ENCODE results near the gene SYNE1. TPM values are rescaled to one million over a fixed set of nuclear protein-coding genes. Genes with fewer than 3 reads are reported as not detected.

Gene SYNE1
- total RNA-seq, 4 donors from 2014 or later, result 7.4 to 66.4 (median 20.7) TPM

DNA sequence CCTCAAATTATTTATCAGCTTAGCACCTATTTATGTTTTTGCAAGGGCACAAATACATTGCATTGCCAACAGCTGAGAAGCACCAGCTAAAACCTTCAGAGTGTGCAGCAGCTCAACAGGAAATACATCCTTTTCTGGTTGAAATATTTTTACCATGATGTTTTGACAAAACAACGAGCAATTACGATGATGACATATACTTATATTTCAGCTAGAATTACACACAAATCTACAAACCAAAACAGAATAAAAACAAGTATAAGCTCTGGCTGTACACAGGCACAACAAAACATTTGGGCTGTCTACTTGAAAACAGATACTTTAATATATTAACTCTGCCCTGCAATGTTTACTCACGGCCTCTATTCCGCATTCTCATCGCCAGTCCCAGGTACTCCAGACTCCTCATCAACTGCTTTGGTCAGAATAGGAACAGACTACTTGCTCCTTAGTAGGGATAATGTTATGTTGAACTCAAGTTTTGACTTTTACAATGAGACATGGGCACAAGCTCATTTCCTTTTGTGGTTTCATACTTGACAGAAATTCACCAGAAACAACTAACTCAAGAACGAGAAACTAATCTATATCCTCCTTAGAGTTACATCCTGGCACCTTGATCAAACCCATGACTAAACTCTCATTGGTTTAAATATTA lies 452.1 kb downstream of the SYNE1 start:
- intact Hi-C loops (cut with DNase I), result no loop called here
- H3K4me1 ChIP-seq, result peaks cover 0 to 2% (median 0%) of the 10 kb centered on the region in 3 donors
- 56 to 64% methylated on average over 6 of the region's 6 CpGs for WGBS, 2 donors
- no peak for DNase-seq
- H3K9me3 ChIP-seq, result no peaks in the 10 kb centered on the region
- peaks cover 0 to 4% (median 0%) of the 10 kb centered on the region in 3 donors for H3K36me3 ChIP-seq
- H3K27ac ChIP-seq, result peak overlapping the region in 2 of 4 donors; percentile 44 to 60
- H3K4me3 ChIP-seq, result peak overlapping the region in 1 of 4 donors; percentile 25
- H3K27me3 ChIP-seq, result no peaks in the 10 kb centered on the region
- TF ChIP-seq, protein P1, sequence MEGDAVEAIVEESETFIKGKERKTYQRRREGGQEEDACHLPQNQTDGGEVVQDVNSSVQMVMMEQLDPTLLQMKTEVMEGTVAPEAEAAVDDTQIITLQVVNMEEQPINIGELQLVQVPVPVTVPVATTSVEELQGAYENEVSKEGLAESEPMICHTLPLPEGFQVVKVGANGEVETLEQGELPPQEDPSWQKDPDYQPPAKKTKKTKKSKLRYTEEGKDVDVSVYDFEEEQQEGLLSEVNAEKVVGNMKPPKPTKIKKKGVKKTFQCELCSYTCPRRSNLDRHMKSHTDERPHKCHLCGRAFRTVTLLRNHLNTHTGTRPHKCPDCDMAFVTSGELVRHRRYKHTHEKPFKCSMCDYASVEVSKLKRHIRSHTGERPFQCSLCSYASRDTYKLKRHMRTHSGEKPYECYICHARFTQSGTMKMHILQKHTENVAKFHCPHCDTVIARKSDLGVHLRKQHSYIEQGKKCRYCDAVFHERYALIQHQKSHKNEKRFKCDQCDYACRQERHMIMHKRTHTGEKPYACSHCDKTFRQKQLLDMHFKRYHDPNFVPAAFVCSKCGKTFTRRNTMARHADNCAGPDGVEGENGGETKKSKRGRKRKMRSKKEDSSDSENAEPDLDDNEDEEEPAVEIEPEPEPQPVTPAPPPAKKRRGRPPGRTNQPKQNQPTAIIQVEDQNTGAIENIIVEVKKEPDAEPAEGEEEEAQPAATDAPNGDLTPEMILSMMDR (IDR thresholded peaks at IDR 0.05), result no peak
- no peak for TF ChIP-seq POLR2A (IDR thresholded peaks at IDR 0.05)

DNA sequence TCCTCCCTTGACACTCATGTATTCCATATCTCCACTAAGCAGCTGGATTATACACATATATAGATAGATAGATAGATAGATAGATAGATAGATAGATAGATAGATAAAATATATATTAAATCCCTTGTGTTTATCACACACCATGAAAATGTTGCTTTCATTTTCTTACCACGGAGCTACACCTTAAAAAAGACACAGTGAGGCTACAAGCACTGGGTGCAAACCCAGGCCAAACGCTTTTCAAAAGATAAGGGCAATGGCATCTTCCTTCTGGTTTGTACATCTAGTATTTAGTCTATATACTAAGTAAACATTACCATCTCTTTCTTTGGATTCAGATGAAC lies 452.6 kb downstream of the SYNE1 start:
- H3K36me3 ChIP-seq, result peaks cover 0 to 9% (median 0%) of the 10 kb centered on the region in 3 donors
- no peaks in the 10 kb centered on the region for H3K27me3 ChIP-seq
- DNase-seq, result no peak
- H3K27ac ChIP-seq, result peak overlapping the region in 1 of 4 donors; percentile 44
- H3K4me1 ChIP-seq, result peaks cover 0 to 2% (median 0%) of the 10 kb centered on the region in 3 donors
- TF ChIP-seq, protein P1 (IDR thresholded peaks at IDR 0.05), result no peak
- no peak for TF ChIP-seq POLR2A (IDR thresholded peaks at IDR 0.05)
- intact Hi-C loops (cut with DNase I), result no loop called here
- 65 to 77% methylated on average over 2 of the region's 2 CpGs for WGBS, 2 donors
- H3K4me3 ChIP-seq, result no peak overlapping the region
- no peaks in the 10 kb centered on the region for H3K9me3 ChIP-seq

DNA sequence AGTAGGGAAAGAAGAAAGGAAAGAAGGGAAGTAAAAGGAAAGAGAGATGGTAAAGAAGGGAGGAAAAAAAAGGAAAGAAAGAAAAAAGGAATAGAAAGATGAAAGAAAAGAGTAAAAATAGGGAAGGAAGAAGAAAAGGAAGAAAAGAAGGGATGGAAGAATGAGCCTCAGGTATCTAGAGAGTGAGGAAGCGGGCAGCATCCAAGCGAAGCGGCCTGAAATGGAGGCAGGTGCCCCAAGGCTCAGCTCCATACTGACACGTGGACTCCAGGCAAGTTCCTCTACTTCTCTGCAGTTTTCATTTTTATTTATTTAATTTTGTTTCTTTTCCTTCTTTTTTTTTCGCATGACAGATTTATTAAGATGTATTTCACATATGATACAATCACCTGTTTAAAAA lies 456.6 kb downstream of the SYNE1 start:
- peaks cover 0 to 9% (median 0%) of the 10 kb centered on the region in 3 donors for H3K36me3 ChIP-seq
- H3K4me1 ChIP-seq, result no peaks in the 10 kb centered on the region
- no peaks in the 10 kb centered on the region for H3K27me3 ChIP-seq
- no peaks in the 10 kb centered on the region for H3K9me3 ChIP-seq
- intact Hi-C loops (cut with DNase I), result no loop called here
- TF ChIP-seq POLR2A (IDR thresholded peaks at IDR 0.05), result no peak
- TF ChIP-seq, protein P1 (IDR thresholded peaks at IDR 0.05), result no peak
- no peak overlapping the region for H3K27ac ChIP-seq
- WGBS, 2 donors, result 94 to 100% methylated on average over 5 of the region's 5 CpGs
- no peak for DNase-seq
- H3K4me3 ChIP-seq, result no peak overlapping the region

DNA sequence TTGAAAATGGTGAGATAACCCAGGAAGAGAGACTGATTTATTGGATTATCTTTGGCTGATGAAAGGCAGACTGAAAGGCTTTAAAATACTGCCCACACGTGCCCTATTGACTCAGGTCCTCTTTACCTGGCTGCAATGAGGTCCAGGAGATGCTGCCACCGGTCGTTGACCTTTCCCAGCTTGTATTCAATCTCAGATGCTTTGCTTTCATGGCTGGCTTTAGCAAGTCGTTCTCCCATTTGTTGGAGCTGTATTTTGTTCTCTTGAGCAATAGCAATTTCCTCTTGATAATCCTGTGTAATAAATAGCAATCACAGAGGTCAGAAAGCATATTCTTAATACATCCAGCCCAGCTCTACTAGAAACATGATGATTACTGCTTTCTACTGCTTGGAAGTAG lies 460.9 kb downstream of the SYNE1 start:
- Histone ChIP-seq H3K9me3 (no peaks in the 10 kb centered on the region), H3K4me1 (no peaks in the 10 kb centered on the region), H3K4me3 (no peak overlapping the region), H3K36me3 (peaks cover 0 to 33% (median 0%) of the 10 kb centered on the region in 3 donors), H3K27ac (no peak overlapping the region), H3K27me3 (no peaks in the 10 kb centered on the region)
- no peak for DNase-seq
- no peak for TF ChIP-seq POLR2A (IDR thresholded peaks at IDR 0.05)
- TF ChIP-seq, protein P1 (IDR thresholded peaks at IDR 0.05), result no peak
- intact Hi-C loops (cut with DNase I), result no loop called here
- WGBS, 2 donors, result 69 to 70% methylated on average over 4 of the region's 4 CpGs

DNA sequence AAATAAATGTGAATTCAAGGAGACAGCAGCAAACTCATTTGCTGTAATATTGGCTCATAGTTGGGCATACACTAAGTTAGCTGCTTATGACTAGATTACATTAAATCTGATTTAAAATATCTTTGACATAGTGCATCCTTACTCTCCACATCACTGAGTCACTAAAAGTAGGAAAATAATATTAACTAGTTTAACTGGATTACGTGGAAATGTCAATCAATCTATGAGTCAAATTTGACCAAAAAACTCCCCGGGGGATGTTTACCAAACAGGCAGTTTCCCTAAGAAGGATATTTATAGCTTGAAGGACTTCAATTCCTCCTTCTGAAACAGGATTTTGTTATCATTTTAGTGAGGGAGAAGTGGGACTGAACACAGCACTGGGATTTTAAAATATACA lies 463.2 kb downstream of the SYNE1 start:
- no peak overlapping the region for H3K4me3 ChIP-seq
- TF ChIP-seq, protein P1 (IDR thresholded peaks at IDR 0.05), result no peak
- TF ChIP-seq POLR2A (IDR thresholded peaks at IDR 0.05), result no peak
- no peak overlapping the region for H3K27ac ChIP-seq
- intact Hi-C loops (cut with DNase I), result no loop called here
- no peak for DNase-seq
- H3K4me1 ChIP-seq, result no peaks in the 10 kb centered on the region
- H3K9me3 ChIP-seq, result no peaks in the 10 kb centered on the region
- peaks cover 0 to 36% (median 0%) of the 10 kb centered on the region in 3 donors for H3K36me3 ChIP-seq
- WGBS, 2 donors, result 47 to 54% methylated on average over 2 of the region's 2 CpGs
- H3K27me3 ChIP-seq, result no peaks in the 10 kb centered on the region
